GM10266 (cell line): Measurements from ENCODE around the gene ANXA6.

Source experiments
- DNase-seq: peaks from one replicate; pipeline ENCODE4 v3.0.0; 2012; ENCODE audit errors: extremely low spot score
- CTCF ChIP-seq: IDR thresholded peaks from 2 replicates; pipeline ENCODE4 v1.5.1; 2012; ENCODE audit warnings: mild to moderate bottlenecking, low read depth; ENCODE audit not compliant: control insufficient read depth, insufficient read depth; ENCODE audit errors: missing control alignments

The ANXA6 gene

GRCh38 chr5:151081431-151082281 lies 75.9 kb downstream of the ANXA6 start:
- no peak for TF ChIP-seq CTCF
- DNase-seq, result no peak

GRCh38 chr5:151080613-151081430 lies 76.8 kb downstream of the ANXA6 start, which contains the start of gene TNIP1:
Gene TNIP1 (minus strand): TSS chr5:151081034. CDS start chr5:151065095, 15,939 bp downstream.
- TF ChIP-seq CTCF, result no peak
- peak; percentile 98 for DNase-seq

GRCh38 chr5:151079838-151080612 lies 77.6 kb downstream of the ANXA6 start:
- peak; percentile 42 for DNase-seq
- TF ChIP-seq CTCF, result no peak

GRCh38 chr5:151078490-151079262 lies 78.9 kb downstream of the ANXA6 start:
- peak; percentile 80 for DNase-seq

GRCh38 chr5:151077967-151078366 lies 79.6 kb downstream of the ANXA6 start:
- DNase-seq, result no peak
- no peak for TF ChIP-seq CTCF

More at GRCh38 chr5:151078490-151079262, 78.9 kb downstream of the ANXA6 start:
- no peak for TF ChIP-seq CTCF

GRCh38 chr5:151077419-151077818 lies 80.2 kb downstream of the ANXA6 start:
- DNase-seq, result no peak
- TF ChIP-seq CTCF, result no peak
